ENCODE results near the gene EXOC3L2.
"Not testable (repeated sequence)": the region's sequence is repeated elsewhere in the genome, so short reads cannot be mapped to it uniquely, and the experiment has no call there.

The EXOC3L2 gene

DNA sequence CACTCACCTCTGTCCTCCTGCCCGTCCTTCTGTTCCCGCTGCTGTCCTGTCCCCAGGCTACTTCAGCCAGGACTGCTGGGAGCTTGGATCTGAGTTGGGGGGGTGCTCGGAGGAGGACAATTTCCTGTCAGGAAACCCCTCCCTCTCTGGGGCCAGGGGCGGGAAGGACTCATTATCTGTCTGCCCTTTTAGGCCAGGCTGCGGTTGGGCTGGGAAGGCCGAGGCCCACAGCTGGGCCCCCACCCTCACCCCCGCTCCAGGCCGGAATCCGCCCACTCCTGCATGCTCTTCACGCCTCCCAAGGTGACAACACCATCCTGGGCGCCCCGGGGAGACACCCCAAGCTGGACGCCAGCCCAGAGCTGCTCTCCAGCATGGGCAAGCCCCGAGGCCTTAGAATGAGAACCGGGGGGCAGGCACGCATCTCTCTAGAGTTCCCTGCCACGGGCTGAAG is at the start of gene EXOC3L2:
TSS of gene EXOC3L2 (minus strand) at position 74 of the 454 bp plus-strand sequence. CDS start 6,362 bp downstream, outside the sequence.
- no peak for DNase-seq (ENCODE audit: low read depth in 2 of 2, low spot score in 1 of 2)

DNA sequence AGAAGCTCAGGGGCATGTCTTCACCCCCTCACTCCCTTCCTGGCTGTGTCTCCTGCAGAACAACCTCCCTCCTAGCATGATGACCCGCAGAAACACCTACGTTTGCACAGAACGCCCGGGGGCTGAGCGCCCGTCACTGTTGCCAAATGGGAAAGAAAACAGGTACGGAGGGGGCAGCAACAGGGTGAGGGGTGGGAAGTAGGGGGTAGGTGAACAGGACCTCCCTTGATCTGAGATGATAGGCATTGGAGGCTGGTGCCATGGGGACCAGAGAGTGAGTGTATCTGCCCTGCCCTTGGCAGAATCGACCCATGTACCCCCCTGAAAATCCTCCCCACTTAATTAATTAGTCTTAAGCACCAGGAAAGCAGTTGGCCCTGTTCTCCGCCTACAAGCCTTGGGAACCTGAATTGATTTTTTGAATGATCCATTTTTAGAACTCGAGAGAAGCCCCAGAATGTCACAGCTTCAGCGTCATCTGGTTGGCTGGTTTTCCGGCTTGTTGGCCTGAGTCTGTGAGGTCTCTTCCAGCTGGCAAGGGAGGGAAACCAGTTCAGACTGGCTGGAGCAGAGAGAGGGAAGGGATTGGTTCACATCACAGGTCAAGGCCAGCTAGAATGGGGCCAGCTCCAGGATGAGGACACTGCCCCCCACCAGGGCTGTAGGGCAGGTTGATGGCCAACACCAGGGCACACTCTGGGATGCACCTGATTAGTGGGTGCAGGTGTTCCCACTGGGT is 49.3 kb upstream of the EXOC3L2 start:
- DNase-seq (ENCODE audit: low read depth in 2 of 2, low spot score in 1 of 2), result no peak

DNA sequence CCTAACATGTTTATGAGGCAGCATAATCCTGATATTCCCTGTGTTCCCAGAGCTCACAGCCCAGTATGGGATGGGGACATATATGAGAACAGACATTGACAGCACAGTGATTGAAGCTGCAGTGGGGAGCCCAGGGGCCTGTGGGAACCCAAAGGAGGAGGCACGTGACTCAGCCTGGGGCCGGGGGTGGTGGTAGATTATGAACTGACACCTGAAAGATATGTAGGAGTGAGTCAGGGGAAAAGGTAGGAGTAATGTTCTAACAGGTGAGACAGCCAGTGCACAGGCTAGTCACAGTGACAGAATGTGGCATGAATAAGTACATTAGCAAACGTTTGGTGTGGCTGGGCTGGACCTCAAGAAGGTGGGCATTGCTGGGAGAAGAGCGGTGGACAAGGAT is 48.5 kb upstream of the EXOC3L2 start:
- DNase-seq (ENCODE audit: low read depth in 2 of 2, low spot score in 1 of 2), result no peak

DNA sequence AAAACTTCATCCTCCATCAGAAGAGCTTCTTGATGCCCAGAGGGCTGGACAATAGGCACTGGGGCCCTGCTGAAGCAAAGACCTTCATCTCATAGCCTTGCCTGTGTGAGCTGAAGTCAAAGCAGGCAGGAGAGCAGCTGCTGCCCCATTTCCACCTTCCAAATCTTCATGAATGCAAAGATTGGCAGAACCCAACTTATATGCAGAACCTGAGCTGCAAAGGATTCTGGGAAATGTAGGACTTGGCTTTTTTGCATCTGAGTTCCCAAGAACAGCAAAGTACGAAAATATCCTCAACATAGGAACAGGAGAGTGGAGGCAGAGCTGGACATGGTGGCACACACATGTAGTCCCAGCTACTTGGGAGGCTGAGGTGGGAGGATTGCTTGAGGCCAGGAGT is 46.6 kb upstream of the EXOC3L2 start:
- DNase-seq (ENCODE audit: low read depth in 2 of 2, low spot score in 1 of 2), result no peak

DNA sequence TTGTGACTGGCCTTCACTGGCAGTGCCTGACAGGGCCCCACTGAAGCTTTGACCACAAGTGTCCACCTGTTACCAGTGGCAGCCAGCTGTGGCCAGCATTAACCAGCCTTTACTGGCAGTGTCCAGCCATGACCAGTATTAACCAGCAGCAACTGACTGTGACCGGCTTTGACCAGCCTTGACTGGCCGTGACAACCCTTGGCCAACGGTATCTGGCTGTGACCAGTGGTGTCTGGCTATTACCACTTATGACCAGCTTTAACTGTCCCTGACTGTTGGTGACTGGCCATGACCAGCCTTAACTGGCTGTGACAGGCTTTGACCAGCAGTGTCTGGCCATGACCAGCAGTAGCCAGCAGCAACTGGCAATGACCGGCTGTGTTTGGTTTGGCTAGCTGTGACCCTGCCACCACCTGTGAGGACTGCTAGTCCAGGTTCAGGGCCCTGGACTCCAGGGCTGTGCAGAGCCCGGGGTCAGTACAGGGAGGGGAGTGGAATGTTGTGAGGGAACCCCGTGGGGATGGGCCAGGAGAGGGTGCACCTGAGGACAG is 45.2 kb upstream of the EXOC3L2 start:
- no peak for DNase-seq (ENCODE audit: low read depth in 2 of 2, low spot score in 1 of 2)

DNA sequence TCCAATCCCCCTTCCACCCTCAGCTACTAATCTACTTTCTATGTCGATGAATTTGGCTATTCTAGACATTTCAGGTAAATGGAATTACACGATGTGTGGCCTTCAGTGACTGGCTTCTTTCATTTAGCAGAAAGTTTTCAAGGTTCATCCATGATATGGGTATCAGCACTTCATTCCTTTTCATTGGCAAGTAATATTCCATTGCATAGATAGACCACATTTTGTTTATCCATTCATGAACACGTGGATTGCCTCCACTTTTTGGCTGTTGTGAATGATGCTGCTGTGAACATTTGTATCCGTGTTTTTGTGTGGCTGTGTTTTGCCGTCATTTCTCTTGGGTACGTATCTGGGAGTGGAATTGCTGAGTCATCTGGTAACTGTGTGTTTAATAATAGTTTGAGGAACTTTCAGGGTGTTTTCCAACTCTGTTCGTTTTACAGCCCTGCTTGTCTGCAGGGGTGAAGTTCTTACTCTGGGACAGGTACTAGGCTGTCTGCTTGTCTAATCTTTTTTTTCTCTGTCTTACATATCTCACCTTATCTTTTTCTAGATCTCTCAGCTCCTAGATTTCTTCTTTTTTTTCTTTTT is 38.3 kb upstream of the EXOC3L2 start:
- no peak for DNase-seq (ENCODE audit: low read depth in 2 of 2, low spot score in 1 of 2)

DNA sequence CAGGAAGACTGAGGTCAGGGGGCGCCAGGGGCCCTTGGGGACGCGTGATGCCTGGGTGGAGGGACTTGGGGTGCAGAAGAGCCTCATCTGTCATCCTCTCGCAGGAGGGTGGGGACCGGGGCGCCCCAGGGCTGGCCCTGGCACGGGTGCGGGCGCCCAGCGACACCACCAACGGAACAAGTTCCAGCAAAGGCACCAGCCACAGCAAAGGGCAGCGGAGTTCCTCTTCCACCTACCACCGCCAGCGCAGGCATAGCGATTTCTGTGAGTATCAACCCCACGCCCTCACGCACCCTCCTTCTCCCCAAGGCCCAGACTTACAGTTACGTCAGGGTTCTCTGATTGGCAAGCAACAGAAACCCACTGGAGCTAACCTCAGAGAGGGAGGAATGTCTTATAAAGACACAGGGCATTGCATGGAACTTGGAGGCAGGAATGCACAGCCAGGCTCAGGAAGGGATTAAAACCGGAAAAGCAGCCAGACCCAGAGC is 35.3 kb upstream of the EXOC3L2 start:
- DNase-seq (ENCODE audit: low read depth in 2 of 2, low spot score in 1 of 2), result no peak

DNA sequence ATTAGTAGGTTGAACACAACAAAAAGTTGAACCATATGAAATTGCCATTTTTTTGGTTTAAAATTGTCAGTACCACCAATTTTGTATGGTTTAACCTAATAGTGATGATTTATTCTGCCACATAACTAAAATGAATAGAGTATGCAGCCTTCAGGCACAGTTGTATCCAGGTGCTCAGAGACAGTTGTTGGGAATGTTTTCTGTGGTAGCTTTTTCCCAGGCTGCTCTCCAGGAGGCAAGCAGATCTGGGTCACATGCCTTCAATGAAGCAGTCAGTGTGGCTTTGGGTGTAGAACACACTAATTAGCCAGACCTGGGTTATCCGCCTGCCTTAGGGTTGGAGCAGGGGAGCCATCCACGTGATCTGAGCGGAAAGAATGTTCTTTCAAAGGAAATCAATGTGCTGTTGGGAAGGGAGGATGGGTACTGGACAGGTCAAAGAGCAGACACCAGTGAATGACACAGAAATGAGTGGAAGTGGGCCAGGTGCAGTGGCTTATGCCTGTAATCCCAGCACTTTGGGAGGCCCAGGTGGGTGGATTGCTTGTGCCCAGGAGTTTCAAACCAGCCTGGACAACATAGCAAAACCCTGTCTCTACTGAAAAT is 34.5 kb upstream of the EXOC3L2 start:
- no peak for DNase-seq (ENCODE audit: low read depth in 2 of 2, low spot score in 1 of 2)

DNA sequence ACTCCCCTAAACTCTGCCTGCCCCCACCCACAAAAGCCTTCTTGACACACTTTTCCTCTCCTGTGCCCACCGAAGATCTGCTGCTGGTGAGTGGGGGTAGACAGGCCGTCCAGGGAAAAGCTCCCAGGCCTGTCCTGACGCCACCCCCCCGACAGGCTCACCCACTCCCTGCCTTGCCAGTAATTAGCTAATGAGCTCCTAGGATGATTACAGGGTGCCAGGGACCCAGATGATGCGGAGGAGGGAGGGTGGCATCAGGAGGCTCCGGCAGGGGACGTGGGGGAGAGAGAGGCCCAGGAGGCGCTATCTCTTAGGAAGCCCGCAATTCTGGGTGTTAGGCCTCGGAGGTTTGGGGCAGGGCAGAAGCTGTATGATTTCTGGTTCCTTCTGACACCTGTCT is 32.9 kb upstream of the EXOC3L2 start:
- no peak for DNase-seq (ENCODE audit: low read depth in 2 of 2, low spot score in 1 of 2)

DNA sequence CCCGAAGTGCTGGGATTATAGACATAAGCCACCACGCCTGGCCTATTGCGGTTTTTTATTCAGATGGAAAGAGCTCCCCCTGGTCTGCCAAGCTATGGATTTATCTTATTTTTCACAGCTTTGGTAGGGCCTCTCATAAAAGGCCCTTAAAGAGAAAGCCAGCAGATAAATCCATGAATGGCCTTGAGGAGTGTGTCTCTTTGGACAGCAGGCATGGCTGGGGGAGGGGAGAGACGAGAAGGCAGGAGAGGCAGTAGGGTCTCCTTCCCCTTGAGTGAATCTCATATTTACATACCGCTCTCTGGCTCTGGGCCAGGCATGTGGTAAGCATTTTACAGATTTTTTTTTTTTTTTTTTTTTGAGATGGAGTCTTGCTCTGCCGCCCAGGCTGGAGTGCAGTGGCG is 31.1 kb upstream of the EXOC3L2 start:
- no peak for DNase-seq (ENCODE audit: low read depth in 2 of 2, low spot score in 1 of 2)

DNA sequence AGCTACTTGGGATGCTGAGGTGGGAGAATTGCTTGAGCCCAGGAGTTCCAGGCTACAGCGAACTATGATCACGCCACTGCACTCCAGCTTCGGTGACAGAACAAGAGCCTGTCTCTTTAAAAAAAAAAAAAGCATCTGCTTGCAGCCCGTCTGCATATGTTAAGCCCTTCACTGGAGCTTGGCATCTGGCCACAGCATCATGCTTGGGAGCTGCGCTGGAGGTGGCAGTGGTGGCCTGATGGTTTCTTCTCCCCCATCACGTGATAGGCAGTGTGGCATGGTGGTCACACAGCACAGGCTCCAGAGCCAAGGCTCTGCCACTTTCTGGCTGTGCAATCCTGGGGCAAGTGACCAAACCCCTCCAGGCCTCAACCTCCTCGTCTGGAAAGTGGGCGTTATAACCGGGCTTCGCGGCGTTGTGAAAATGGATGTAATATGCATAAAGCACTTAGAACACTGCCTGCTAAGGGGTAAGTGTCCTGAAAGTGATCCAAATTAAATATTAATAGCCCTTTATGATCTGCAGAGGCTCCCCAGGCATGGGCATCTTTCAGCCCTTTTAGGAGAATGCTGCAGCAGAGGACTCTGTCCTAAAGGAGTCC is 30.3 kb upstream of the EXOC3L2 start:
- DNase-seq (ENCODE audit: low read depth in 2 of 2, low spot score in 1 of 2), result no peak

DNA sequence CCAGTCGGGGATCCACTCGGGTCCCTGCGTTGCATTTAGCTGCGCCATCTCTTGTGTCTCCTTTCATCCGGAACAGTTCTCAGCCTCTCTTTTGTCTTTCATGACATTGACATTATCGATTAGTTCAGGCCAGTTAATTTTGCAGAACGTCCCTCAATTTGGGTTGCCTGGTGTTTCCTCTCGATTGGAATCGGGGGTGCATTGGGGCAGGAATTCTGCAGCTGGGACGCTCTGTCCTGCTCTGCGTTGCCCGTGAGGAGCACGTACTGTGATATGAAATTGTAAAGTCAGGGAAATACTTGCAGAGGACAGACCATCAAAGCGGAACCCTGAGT is 28.3 kb upstream of the EXOC3L2 start:
- no peak for DNase-seq (ENCODE audit: low read depth in 2 of 2, low spot score in 1 of 2)

DNA sequence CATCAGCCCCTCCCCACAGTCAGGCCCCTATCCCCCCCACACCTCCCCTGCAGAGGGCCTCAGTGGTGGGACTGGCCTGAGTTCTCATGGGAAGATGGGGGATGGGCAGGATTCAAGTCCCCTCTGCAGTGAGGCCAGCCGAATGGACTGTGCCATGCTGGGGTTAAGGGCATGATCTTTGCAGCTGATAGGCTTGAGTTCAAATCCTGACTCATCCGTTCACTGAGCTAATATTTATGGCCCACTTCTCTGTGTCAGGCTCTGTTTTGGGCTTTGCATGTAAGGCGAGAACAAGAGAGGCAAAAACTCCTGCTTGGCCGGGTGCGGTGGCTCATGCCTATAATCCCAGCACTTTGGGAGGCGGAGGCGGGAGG is 26.5 kb upstream of the EXOC3L2 start:
- DNase-seq (ENCODE audit: low read depth in 2 of 2, low spot score in 1 of 2), result no peak

DNA sequence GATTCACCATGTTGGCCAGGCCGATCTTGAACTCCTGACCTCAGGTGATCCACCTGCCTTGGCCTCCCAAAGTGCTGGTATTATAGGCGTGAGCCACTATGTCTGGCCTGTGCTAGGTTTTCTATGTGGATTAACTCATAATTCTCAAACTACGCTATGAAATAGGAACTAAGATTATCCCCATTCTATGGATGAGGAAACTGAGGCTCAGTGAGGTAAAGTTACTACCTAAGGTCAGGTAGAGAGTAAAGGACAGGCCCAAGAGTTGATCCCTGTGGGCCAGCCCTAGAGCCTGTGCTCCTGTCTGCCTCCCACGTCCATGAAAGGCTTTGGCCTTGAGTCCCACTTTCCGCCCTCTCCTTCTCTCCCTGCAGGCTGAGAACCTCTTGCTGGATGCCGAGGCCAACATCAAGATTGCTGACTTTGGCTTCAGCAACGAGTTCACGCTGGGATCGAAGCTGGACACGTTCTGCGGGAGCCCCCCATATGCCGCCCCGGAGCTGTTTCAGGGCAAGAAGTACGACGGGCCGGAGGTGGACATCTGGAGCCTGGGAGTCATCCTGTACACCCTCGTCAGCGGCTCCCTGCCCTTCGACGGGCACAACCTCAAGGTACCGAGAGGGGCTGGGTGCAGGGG is 26.0 kb upstream of the EXOC3L2 start:
- no peak for DNase-seq (ENCODE audit: low read depth in 2 of 2, low spot score in 1 of 2)

DNA sequence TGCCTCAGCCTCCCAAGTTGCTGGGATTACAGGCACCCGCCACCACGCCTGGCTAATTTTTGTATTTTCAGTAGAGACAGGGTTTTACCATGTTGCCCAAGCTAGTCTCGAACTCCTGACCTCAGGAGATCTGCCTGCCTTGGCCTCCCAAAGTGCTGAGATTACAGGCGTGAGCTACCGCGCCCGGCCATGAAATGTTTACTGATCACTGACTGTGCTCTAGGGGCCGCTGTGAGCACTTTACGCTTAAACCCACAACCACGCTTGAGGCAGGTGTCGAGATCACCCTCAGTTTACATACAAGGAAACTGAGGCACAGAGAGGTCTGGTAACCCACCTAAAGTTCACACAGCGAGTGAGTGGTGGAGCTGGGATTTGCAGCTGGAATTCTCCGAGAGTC is 24.7 kb upstream of the EXOC3L2 start:
- not testable (repeated sequence) for DNase-seq (ENCODE audit: low read depth in 2 of 2, low spot score in 1 of 2)

DNA sequence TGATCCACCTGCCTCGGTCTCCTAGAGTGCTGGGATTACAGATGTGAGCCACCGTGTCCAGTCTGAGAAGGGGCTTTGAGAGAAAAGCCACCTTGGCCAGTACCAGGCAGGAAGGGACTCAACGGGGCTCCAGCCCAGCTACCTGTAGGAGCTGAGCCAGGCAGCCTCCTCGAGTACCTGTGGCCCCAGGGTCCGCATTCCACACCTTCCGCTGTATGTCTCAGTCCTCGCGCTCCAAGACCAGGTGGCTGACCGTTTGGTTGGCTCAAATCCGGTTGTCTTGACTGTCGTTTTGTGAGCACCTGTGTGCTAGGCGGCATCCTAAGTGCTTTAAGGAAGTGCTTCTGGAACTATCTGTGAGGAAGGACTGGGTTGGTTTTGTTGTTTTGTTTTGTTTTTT is 22.1 kb upstream of the EXOC3L2 start:
- no peak for DNase-seq (ENCODE audit: low read depth in 2 of 2, low spot score in 1 of 2)

DNA sequence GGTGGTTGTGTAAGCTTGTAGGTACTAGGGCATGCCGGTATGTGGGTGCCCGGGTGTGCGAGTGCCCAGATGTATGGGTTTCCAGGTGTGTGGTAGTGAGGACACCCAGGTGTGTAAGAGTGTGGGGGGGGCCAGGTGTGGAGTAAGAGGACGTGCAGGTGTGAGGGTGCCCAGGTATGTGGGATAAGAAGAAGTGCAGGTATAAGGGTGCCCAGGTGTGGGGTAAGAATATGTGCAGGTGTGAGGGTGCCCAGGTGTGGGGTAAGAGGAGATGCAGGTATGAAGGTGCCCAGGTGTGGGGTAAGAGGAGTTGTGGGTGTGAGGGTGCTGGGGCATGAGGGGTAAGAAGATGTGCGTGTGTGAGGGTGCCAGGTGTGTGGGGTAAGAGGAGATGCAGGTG is 20.2 kb upstream of the EXOC3L2 start:
- no peak for DNase-seq (ENCODE audit: low read depth in 2 of 2, low spot score in 1 of 2)

DNA sequence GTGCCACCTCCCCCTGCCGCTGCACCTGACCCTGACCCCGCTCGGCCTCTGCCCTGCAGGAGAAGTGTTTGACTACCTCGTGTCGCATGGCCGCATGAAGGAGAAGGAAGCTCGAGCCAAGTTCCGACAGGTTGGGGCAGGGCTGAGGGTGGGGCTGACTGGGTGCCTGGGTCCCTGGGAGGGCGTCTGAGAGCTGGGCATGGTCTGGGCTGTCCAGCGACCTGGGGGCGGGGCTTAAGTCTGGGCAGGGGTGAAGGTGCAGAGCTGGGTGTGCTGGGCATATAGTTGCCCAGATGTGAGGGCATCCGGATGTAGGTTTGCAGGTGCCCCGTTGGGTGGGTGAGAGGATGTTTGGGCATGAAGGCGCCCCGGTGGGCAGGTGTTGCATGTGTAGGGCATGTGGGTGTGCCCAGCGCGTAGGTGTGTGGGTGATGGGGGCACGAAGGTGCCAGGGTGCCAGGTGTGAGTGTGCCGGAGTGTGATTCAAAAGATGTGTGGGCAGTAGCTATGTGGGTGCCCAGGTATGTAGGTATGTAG is 19.6 kb upstream of the EXOC3L2 start:
- no peak for DNase-seq (ENCODE audit: low read depth in 2 of 2, low spot score in 1 of 2)

DNA sequence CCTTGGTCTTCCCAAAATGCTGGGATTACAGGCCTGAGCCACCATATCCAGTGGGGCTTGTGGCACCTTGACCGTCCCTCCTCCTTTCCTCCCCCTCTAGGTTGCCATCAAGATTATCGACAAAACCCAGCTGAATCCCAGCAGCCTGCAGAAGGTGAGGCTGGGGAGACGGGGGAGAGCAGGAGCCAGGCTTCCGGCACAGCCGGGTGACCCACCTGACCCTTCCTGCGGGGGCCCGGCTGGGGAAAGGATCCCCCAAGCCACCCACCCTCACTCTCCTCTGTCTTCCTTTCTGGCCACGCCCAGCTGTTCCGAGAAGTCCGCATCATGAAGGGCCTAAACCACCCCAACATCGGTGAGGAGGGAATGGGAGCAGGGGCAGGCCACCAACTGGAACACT is 17.8 kb upstream of the EXOC3L2 start:
- no peak for DNase-seq (ENCODE audit: low read depth in 2 of 2, low spot score in 1 of 2)

DNA sequence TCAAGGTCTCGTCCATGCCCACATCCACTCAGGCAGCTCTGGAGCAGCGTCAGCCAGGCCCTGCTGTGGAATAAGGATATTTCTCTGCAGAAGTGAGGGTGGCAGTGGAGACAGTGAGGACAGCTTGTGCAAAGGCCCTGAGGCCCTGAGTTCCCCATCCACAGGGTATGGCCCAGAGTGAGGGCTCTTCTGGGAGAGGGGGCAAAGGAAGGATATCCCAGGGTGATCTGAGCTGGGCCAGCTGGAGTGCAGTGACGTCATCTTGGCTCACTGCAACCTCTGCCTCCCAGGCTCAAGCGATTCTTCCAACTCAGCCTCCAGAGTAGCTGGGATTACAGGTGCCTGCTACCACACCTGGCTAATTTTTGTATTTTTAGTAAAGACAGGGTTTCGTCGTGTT is 17.4 kb upstream of the EXOC3L2 start:
- no peak for DNase-seq (ENCODE audit: low read depth in 2 of 2, low spot score in 1 of 2)

DNA sequence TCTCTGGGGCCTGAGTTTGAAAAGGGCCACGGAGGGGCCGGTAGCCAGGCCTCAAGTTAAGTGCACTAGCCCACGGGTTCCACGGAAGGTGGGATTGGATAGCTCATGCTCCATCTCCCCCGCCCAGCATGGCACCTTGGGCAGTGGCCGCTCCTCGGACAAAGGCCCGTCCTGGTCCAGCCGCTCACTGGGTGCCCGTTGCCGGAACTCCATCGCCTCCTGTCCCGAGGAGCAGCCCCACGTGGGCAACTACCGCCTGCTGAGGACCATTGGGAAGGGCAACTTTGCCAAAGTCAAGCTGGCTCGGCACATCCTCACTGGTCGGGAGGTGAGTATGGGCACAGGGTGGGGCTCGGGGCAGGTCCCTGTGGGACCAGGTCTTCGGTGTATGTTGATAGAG is 13.7 kb upstream of the EXOC3L2 start:
- no peak for DNase-seq (ENCODE audit: low read depth in 2 of 2, low spot score in 1 of 2)

All from stimulated activated CD8-positive, alpha-beta memory T cell treated with anti-CD3 and anti-CD28 coated beads, Interleukin-4, amount 100 ng/mL, for 4 hours (primary cell).